ENCODE measurements around the gene B4GALT4.

DNA sequence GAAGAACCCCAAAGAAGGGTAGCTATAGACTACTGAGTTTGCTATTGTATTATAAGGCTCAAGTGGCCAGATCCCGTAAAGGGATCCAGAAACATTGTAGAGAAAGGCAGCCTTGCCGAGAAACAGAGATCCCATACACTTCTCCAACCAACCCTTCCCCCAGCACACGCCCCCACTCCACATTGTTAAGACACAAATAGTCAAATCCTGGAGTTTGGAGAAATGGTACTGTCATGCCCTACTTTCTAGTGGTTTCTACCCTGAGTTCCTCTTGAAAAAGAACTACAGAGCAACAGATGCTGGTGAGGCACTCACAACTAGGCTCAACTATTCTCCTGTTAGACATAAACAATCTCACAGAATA, 33.2 kb downstream of the B4GALT4 start:
- TF ChIP-seq, protein P1, sequence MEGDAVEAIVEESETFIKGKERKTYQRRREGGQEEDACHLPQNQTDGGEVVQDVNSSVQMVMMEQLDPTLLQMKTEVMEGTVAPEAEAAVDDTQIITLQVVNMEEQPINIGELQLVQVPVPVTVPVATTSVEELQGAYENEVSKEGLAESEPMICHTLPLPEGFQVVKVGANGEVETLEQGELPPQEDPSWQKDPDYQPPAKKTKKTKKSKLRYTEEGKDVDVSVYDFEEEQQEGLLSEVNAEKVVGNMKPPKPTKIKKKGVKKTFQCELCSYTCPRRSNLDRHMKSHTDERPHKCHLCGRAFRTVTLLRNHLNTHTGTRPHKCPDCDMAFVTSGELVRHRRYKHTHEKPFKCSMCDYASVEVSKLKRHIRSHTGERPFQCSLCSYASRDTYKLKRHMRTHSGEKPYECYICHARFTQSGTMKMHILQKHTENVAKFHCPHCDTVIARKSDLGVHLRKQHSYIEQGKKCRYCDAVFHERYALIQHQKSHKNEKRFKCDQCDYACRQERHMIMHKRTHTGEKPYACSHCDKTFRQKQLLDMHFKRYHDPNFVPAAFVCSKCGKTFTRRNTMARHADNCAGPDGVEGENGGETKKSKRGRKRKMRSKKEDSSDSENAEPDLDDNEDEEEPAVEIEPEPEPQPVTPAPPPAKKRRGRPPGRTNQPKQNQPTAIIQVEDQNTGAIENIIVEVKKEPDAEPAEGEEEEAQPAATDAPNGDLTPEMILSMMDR (conservative IDR thresholded peaks at IDR 0.05; ENCODE audit: low read depth, low read length): no peak
- TF ChIP-seq EZH2 (IDR thresholded peaks at IDR 0.05; ENCODE audit: low read length, unreplicated experiment): no peak
